Measurements from ENCODE around the gene NMS.

- TF ChIP-seq CTCF (IDR thresholded peaks at IDR 0.05 in 8 of 11, conservative IDR thresholded peaks at IDR 0.05 in 3 of 11) (no peak), POLR2A (IDR thresholded peaks at IDR 0.05) (no peak)
These were observed 6.3 kb downstream of the NMS start for GRCh38 chr2:100476606-100477005.

All from spleen (tissue), 7 donors.